ENCODE results near the gene TRPC1.

DNA sequence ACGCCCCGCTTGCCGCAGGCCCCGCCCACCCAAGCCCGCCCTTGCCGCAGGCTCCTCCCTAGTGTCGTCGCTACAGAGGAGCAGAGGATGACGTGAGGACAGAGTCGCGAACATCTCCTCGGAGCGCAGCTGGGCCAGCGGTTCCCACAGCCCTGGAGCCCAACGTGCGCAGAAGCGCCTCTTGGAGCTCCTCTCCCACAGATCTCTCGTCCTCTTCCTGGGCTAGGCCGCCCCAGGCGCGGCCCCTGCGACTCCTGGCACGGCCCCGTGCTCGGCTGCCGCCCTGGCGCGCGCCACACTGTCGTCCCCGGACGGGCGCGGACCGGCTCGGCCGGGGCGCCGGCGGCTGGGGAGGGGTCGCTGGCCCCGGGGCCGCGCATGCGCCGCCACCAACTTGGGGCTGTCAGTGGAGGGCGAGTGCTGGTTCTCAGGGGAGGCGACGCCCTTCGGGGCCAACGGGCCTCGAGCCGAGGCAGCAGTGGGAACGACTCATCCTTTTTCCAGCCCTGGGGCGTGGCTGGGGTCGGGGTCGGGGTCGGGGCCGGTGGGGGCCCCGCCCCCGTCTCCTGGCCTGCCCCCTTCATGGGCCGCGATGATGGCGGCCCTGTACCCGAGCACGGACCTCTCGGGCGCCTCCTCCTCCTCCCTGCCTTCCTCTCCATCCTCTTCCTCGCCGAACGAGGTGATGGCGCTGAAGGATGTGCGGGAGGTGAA, at the start of gene TRPC1:
- TF ChIP-seq, protein P1, sequence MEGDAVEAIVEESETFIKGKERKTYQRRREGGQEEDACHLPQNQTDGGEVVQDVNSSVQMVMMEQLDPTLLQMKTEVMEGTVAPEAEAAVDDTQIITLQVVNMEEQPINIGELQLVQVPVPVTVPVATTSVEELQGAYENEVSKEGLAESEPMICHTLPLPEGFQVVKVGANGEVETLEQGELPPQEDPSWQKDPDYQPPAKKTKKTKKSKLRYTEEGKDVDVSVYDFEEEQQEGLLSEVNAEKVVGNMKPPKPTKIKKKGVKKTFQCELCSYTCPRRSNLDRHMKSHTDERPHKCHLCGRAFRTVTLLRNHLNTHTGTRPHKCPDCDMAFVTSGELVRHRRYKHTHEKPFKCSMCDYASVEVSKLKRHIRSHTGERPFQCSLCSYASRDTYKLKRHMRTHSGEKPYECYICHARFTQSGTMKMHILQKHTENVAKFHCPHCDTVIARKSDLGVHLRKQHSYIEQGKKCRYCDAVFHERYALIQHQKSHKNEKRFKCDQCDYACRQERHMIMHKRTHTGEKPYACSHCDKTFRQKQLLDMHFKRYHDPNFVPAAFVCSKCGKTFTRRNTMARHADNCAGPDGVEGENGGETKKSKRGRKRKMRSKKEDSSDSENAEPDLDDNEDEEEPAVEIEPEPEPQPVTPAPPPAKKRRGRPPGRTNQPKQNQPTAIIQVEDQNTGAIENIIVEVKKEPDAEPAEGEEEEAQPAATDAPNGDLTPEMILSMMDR (IDR thresholded peaks at IDR 0.05): no peak
- TF ChIP-seq POLR2AphosphoS5 (IDR thresholded peaks at IDR 0.05; ENCODE audit: low read depth, low read length) (peak; percentile 90), SIN3A (IDR thresholded peaks at IDR 0.05; ENCODE audit: borderline replicate concordance, insufficient read depth, low read depth, low read length) (0 out of 2 replicates have a peak, but pooled peaks have one; percentile 55), TCF7L2 (IDR thresholded peaks at IDR 0.05; ENCODE audit: low read depth, low read length) (no peak)
- TF ChIP-seq, protein P2, sequence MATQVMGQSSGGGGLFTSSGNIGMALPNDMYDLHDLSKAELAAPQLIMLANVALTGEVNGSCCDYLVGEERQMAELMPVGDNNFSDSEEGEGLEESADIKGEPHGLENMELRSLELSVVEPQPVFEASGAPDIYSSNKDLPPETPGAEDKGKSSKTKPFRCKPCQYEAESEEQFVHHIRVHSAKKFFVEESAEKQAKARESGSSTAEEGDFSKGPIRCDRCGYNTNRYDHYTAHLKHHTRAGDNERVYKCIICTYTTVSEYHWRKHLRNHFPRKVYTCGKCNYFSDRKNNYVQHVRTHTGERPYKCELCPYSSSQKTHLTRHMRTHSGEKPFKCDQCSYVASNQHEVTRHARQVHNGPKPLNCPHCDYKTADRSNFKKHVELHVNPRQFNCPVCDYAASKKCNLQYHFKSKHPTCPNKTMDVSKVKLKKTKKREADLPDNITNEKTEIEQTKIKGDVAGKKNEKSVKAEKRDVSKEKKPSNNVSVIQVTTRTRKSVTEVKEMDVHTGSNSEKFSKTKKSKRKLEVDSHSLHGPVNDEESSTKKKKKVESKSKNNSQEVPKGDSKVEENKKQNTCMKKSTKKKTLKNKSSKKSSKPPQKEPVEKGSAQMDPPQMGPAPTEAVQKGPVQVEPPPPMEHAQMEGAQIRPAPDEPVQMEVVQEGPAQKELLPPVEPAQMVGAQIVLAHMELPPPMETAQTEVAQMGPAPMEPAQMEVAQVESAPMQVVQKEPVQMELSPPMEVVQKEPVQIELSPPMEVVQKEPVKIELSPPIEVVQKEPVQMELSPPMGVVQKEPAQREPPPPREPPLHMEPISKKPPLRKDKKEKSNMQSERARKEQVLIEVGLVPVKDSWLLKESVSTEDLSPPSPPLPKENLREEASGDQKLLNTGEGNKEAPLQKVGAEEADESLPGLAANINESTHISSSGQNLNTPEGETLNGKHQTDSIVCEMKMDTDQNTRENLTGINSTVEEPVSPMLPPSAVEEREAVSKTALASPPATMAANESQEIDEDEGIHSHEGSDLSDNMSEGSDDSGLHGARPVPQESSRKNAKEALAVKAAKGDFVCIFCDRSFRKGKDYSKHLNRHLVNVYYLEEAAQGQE (IDR thresholded peaks at IDR 0.05; ENCODE audit: insufficient read depth in 1 of 2, low read depth in 2 of 2, low read length in 1 of 2): no peak

All from Panc1 (cell line).